ENCODE measurements around the gene DLG5.
A peak's percentile ranks its signal among the peaks of the same experiment; 100 is the strongest.

DLG5 gene

DNA sequence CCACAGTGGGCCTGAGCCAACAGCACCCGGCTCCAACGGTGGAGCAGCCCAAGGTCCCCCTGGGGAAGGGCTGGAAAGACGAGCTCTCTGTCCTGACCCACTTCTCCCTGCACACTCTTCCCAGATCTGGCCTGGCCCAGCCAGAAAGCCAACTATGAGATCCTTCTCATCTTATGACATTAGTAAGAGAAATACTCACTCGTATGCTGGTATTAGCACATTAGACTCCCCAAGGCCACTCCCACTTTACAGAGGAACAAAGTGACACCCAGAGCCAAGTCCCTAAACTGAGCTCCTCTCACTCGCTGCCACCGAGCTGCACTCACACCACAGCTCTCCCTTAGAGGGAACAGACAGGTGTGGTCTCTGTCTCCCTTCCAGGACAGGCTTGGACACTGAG, 24.8 kb downstream of the DLG5 start:
- TF ChIP-seq ZBTB7A (IDR thresholded peaks at IDR 0.05; ENCODE audit: low read depth): no peak
- no peak for TF ChIP-seq TAF1 (IDR thresholded peaks at IDR 0.05; ENCODE audit: low read depth)
- TF ChIP-seq TEAD4 (IDR thresholded peaks at IDR 0.05): no peak
- no peak for TF ChIP-seq TCF12 (IDR thresholded peaks at IDR 0.05; ENCODE audit: low read depth)
- TF ChIP-seq FOXM1 (IDR thresholded peaks at IDR 0.05; ENCODE audit: borderline replicate concordance, low read depth): no peak
- TF ChIP-seq, protein P1, sequence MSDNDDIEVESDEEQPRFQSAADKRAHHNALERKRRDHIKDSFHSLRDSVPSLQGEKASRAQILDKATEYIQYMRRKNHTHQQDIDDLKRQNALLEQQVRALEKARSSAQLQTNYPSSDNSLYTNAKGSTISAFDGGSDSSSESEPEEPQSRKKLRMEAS (IDR thresholded peaks at IDR 0.05): no peak

DNA sequence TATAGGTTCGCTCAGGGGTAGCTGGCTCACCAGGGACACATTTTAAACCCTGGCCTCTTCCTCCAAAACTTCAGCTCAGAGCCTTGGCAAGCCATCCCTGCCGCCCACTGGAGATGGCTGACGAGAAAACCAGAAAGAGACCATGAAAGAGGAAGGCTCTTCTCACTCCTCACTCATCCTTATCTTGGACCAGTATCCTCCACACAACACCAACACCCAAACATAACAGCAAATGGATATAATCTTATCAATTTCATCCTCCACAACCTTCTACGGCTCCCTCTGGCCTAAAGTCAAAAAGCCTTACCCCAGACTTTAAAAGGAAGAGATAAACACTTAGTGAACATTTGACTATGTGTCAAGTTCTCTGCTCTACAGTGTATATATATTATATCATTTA, 26.9 kb downstream of the DLG5 start:
- TF ChIP-seq CEBPB (IDR thresholded peaks at IDR 0.05) (no peak), TEAD4 (IDR thresholded peaks at IDR 0.05) (no peak), RAD21 (IDR thresholded peaks at IDR 0.05; ENCODE audit: low read depth) (no peak), EGR1 (IDR thresholded peaks at IDR 0.05) (no peak)
- TF ChIP-seq, protein P2, sequence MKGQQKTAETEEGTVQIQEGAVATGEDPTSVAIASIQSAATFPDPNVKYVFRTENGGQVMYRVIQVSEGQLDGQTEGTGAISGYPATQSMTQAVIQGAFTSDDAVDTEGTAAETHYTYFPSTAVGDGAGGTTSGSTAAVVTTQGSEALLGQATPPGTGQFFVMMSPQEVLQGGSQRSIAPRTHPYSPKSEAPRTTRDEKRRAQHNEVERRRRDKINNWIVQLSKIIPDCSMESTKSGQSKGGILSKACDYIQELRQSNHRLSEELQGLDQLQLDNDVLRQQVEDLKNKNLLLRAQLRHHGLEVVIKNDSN (IDR thresholded peaks at IDR 0.05): no peak

DNA sequence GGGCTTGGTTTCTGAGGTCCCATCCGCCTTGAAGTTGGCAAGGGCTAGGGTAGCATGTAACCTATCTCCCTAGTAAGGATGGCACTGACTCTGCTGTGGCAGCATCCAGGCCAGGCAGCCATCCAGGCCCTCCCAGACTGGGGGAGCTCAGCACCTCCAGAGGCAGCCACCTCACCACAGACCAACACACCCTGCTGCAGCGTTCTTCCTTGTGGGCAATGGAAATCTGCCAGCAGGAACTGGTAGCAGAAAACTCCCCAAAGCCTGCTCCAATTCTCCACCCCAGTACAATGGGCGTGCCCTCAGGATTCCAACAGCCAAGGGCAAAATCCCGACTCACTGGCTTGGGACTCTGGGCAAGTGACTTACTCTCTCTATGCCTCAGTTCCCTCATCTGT, 27.5 kb downstream of the DLG5 start:
- TF ChIP-seq NFIC (IDR thresholded peaks at IDR 0.05) (peak; percentile 47), YY1 (IDR thresholded peaks at IDR 0.05; ENCODE audit: low read depth) (0 out of 2 replicates have a peak, but pooled peaks have one; percentile 27), CEBPB (IDR thresholded peaks at IDR 0.05) (no peak), TEAD4 (IDR thresholded peaks at IDR 0.05) (0 out of 2 replicates have a peak, but pooled peaks have one; percentile 11)
- TF ChIP-seq, protein P1 (IDR thresholded peaks at IDR 0.05): no peak; the same call in 1 of the 2 replicates

DNA sequence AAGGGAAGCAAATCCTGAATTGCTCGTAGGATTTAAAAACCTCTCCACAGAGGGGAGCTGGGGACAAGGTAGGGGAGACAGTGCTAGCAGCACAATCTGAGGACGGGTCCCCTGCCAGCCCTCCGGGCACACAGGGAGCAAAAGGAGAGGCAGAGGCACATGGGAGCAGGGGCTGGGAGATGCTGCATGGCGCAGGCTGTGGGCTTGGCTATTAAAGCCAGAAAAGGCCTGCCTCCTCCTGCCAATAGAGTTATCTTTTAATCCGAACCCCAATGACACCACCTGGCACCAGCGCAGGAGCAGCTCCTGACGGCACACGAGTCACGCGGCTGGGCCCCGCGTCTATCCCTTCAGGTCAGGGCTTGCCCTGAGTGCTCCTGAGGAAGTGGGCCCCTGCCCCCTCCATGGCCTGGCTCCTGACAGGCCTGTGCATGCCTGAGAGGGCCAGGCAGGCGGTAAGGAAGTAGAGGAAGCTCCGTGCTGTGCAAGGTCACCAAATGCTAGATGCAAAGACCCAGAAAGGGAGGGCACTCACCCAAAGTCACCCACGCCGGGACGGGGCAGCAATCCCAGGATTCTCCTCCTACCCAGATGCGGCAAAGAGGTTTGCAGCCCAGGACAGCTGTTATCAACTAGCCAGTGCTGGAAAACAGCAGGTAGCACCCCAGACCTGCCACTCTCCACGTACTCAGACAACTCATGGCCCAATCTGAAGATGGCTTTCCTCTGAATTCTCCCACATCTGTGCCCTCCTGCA, 28.1 kb downstream of the DLG5 start:
- TF ChIP-seq EP300 (IDR thresholded peaks at IDR 0.05; ENCODE audit: borderline replicate concordance): no peak
- TF ChIP-seq, protein P2 (IDR thresholded peaks at IDR 0.05): no peak
- TF ChIP-seq FOXM1 (IDR thresholded peaks at IDR 0.05; ENCODE audit: borderline replicate concordance, low read depth): no peak
- no peak for TF ChIP-seq TCF12 (IDR thresholded peaks at IDR 0.05; ENCODE audit: low read depth)
- no peak for TF ChIP-seq CEBPB (IDR thresholded peaks at IDR 0.05)
- no peak for TF ChIP-seq RAD21 (IDR thresholded peaks at IDR 0.05; ENCODE audit: low read depth)

DNA sequence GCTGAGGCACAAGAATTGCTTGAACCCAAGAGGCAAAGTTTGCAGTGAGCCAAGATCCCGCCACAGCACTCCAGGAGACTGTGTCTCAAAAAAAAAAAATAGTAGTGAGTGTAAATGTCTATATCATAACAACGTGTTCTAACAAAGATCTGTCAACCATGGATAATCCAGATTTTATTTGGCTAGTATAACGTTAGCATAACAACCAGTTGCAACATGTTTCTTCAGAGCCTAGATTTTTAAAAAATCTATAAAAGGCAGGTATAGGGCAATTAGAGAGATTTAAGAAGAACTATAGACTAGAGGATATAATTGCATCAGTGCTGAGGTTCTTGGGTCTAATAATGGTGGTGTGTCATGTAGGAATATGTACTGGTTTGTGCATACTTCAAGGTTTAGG, 30.5 kb downstream of the DLG5 start:
- TF ChIP-seq, protein P2 (IDR thresholded peaks at IDR 0.05): no peak
- TF ChIP-seq CEBPB (IDR thresholded peaks at IDR 0.05) (no peak), EP300 (IDR thresholded peaks at IDR 0.05; ENCODE audit: borderline replicate concordance) (no peak), TAF1 (IDR thresholded peaks at IDR 0.05; ENCODE audit: low read depth) (no peak), ZBTB7A (IDR thresholded peaks at IDR 0.05; ENCODE audit: low read depth) (no peak), FOXM1 (IDR thresholded peaks at IDR 0.05; ENCODE audit: borderline replicate concordance, low read depth) (no peak), EGR1 (IDR thresholded peaks at IDR 0.05) (no peak), YY1 (IDR thresholded peaks at IDR 0.05; ENCODE audit: low read depth) (no peak), CREB1 (IDR thresholded peaks at IDR 0.05; ENCODE audit: low read depth) (no peak), TEAD4 (IDR thresholded peaks at IDR 0.05) (no peak), RAD21 (IDR thresholded peaks at IDR 0.05; ENCODE audit: low read depth) (no peak)
- TF ChIP-seq, protein P1 (IDR thresholded peaks at IDR 0.05): no peak
- TF ChIP-seq, protein P3, sequence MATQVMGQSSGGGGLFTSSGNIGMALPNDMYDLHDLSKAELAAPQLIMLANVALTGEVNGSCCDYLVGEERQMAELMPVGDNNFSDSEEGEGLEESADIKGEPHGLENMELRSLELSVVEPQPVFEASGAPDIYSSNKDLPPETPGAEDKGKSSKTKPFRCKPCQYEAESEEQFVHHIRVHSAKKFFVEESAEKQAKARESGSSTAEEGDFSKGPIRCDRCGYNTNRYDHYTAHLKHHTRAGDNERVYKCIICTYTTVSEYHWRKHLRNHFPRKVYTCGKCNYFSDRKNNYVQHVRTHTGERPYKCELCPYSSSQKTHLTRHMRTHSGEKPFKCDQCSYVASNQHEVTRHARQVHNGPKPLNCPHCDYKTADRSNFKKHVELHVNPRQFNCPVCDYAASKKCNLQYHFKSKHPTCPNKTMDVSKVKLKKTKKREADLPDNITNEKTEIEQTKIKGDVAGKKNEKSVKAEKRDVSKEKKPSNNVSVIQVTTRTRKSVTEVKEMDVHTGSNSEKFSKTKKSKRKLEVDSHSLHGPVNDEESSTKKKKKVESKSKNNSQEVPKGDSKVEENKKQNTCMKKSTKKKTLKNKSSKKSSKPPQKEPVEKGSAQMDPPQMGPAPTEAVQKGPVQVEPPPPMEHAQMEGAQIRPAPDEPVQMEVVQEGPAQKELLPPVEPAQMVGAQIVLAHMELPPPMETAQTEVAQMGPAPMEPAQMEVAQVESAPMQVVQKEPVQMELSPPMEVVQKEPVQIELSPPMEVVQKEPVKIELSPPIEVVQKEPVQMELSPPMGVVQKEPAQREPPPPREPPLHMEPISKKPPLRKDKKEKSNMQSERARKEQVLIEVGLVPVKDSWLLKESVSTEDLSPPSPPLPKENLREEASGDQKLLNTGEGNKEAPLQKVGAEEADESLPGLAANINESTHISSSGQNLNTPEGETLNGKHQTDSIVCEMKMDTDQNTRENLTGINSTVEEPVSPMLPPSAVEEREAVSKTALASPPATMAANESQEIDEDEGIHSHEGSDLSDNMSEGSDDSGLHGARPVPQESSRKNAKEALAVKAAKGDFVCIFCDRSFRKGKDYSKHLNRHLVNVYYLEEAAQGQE (IDR thresholded peaks at IDR 0.05; ENCODE audit: low read depth): no peak

DNA sequence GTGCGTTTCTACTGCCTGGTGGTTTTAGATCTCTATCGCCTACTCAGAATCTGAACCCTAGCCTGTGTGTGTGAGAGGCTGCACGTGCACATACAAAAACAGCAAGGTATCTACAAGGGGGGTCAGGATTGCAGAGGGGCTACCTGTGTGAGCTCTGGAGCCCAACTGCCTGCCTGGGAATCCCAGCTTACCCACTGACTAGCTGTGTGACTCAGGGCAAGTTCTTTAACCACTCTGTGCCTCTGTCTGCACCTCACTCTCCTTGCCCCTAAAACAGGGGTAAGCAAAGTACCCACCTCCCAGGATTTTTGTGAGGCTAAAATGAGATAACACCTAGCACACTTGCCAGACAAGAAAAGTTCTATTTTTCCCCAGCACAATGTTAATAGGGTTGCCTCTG, 32.5 kb downstream of the DLG5 start:
- TF ChIP-seq ZBTB7A (IDR thresholded peaks at IDR 0.05; ENCODE audit: low read depth) (no peak), RAD21 (IDR thresholded peaks at IDR 0.05; ENCODE audit: low read depth) (no peak), TEAD4 (IDR thresholded peaks at IDR 0.05) (no peak), CREB1 (IDR thresholded peaks at IDR 0.05; ENCODE audit: low read depth) (no peak), EGR1 (IDR thresholded peaks at IDR 0.05) (no peak), CEBPB (IDR thresholded peaks at IDR 0.05) (no peak), TAF1 (IDR thresholded peaks at IDR 0.05; ENCODE audit: low read depth) (no peak), NFIC (IDR thresholded peaks at IDR 0.05) (no peak), TCF12 (IDR thresholded peaks at IDR 0.05; ENCODE audit: low read depth) (no peak), YY1 (IDR thresholded peaks at IDR 0.05; ENCODE audit: low read depth) (no peak)
- TF ChIP-seq, protein P2 (IDR thresholded peaks at IDR 0.05): no peak

DNA sequence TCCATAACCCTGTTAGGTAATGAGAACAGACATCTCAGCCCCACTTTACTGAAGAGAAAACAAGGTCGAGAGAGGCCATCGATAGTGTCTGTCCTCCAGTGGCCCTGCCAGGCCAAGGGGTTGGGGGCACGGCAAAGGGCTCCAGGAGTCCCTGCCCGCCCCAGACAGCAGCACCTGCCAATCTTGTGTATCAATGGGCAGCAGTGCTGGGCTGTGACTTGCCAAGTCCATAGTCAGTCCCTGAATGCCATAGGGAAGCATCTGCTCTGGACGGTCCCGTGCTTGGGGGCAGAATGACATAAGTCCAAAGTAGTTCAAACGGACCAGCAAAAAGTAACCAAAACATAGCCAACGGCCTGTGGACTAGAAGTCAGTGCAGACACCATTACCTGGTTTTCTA, 33.2 kb downstream of the DLG5 start:
- no peak for TF ChIP-seq NFIC (IDR thresholded peaks at IDR 0.05)
- TF ChIP-seq FOXM1 (IDR thresholded peaks at IDR 0.05; ENCODE audit: borderline replicate concordance, low read depth): no peak
- TF ChIP-seq EP300 (IDR thresholded peaks at IDR 0.05; ENCODE audit: borderline replicate concordance): no peak
- TF ChIP-seq, protein P3 (IDR thresholded peaks at IDR 0.05; ENCODE audit: low read depth): no peak
- no peak for TF ChIP-seq YY1 (IDR thresholded peaks at IDR 0.05; ENCODE audit: low read depth)
- TF ChIP-seq RAD21 (IDR thresholded peaks at IDR 0.05; ENCODE audit: low read depth): no peak
- TF ChIP-seq TCF12 (IDR thresholded peaks at IDR 0.05; ENCODE audit: low read depth): no peak
- TF ChIP-seq, protein P1 (IDR thresholded peaks at IDR 0.05): no peak
- no peak for TF ChIP-seq TAF1 (IDR thresholded peaks at IDR 0.05; ENCODE audit: low read depth)
- no peak for TF ChIP-seq TEAD4 (IDR thresholded peaks at IDR 0.05)
- no peak for TF ChIP-seq ZBTB7A (IDR thresholded peaks at IDR 0.05; ENCODE audit: low read depth)
- TF ChIP-seq CEBPB (IDR thresholded peaks at IDR 0.05): no peak
- TF ChIP-seq EGR1 (IDR thresholded peaks at IDR 0.05): no peak
- TF ChIP-seq CREB1 (IDR thresholded peaks at IDR 0.05; ENCODE audit: low read depth): no peak
- TF ChIP-seq, protein P2 (IDR thresholded peaks at IDR 0.05): no peak
